ENCODE measurements around the gene TPGS1. TPM values are rescaled to one million over a fixed set of nuclear protein-coding genes. Genes with fewer than 3 reads are reported as not detected.

TPGS1 gene
- total RNA-seq, 2 donors from 2014 or later = 13.3 to 14.4 TPM

- no peak overlapping the region for H3K4me3 ChIP-seq
- H3K27ac ChIP-seq = no peak overlapping the region
- H3K27me3 ChIP-seq = peaks cover 10% of the 10 kb centered on the region
- TF ChIP-seq CTCF (IDR thresholded peaks at IDR 0.05) = no peak
- intact Hi-C loops (cut with DNase I) = no loop called here
- no peaks in the 10 kb centered on the region for H3K9me3 ChIP-seq
- no peak overlapping the region for H3K9ac ChIP-seq (ENCODE audit: low read depth in 2 of 2, low read length in 2 of 2)
- peaks cover 7% of the 10 kb centered on the region for H3K4me1 ChIP-seq
- H3K36me3 ChIP-seq = no peaks in the 10 kb centered on the region
- DNase-seq = no peak
Observed at GRCh38 chr19:492091-492531, 15.2 kb upstream of the TPGS1 start.

GRCh38 chr19:493391-494170 is 13.7 kb upstream of the TPGS1 start:
- Histone ChIP-seq H3K9me3 (no peaks in the 10 kb centered on the region), H3K36me3 (no peaks in the 10 kb centered on the region), H3K27ac (no peak overlapping the region), H3K4me3 (no peak overlapping the region), H3K9ac (ENCODE audit: low read depth in 2 of 2, low read length in 2 of 2) (no peak overlapping the region), H3K4me1 (peaks cover 7% of the 10 kb centered on the region), H3K27me3 (peaks cover 21% of the 10 kb centered on the region)
- no peak for DNase-seq
- intact Hi-C loops (cut with DNase I) = no loop called here
- no peak for TF ChIP-seq CTCF (IDR thresholded peaks at IDR 0.05)

- intact Hi-C loops (cut with DNase I) = no loop called here
- Histone ChIP-seq H3K9ac (ENCODE audit: low read depth in 2 of 2, low read length in 2 of 2) (no peak overlapping the region), H3K27me3 (peaks cover 28% of the 10 kb centered on the region), H3K36me3 (no peaks in the 10 kb centered on the region), H3K4me1 (peaks cover 7% of the 10 kb centered on the region), H3K27ac (no peak overlapping the region), H3K9me3 (no peaks in the 10 kb centered on the region), H3K4me3 (no peak overlapping the region)
- DNase-seq = no peak
- TF ChIP-seq CTCF (IDR thresholded peaks at IDR 0.05) = no peak
Observed at GRCh38 chr19:494171-495080, 12.9 kb upstream of the TPGS1 start.

- no peak for TF ChIP-seq CTCF (IDR thresholded peaks at IDR 0.05)
- Histone ChIP-seq H3K4me1 (peaks cover 2% of the 10 kb centered on the region), H3K36me3 (no peaks in the 10 kb centered on the region), H3K4me3 (no peak overlapping the region), H3K27ac (no peak overlapping the region), H3K27me3 (peaks cover 28% of the 10 kb centered on the region), H3K9ac (ENCODE audit: low read depth in 2 of 2, low read length in 2 of 2) (no peak overlapping the region), H3K9me3 (no peaks in the 10 kb centered on the region)
- intact Hi-C loops (cut with DNase I) = no loop called here
- no peak for DNase-seq
Observed at GRCh38 chr19:495081-495401, 12.3 kb upstream of the TPGS1 start.

- intact Hi-C loops (cut with DNase I) = no loop called here
- H3K4me3 ChIP-seq = no peak overlapping the region
- H3K36me3 ChIP-seq = no peaks in the 10 kb centered on the region
- DNase-seq = no peak
- no peak overlapping the region for H3K9ac ChIP-seq (ENCODE audit: low read depth in 2 of 2, low read length in 2 of 2)
- no peak overlapping the region for H3K27ac ChIP-seq
- no peaks in the 10 kb centered on the region for H3K4me1 ChIP-seq
- H3K9me3 ChIP-seq = no peaks in the 10 kb centered on the region
- peaks cover 28% of the 10 kb centered on the region for H3K27me3 ChIP-seq
- TF ChIP-seq CTCF (IDR thresholded peaks at IDR 0.05) = peak; percentile 77
Observed at GRCh38 chr19:495402-496111, 11.7 kb upstream of the TPGS1 start.

All from colonic mucosa (tissue), 4 donors.